K562 (cell line): ENCODE measurements around the gene JAKMIP1. TPM values are rescaled to one million over a fixed set of nuclear protein-coding genes. Genes with fewer than 3 reads are reported as not detected.

Experiments used
- E2F5 ChIP-seq: sonication (generic); formaldehyde crosslinking; IDR thresholded peaks from 2 replicates; pipeline ENCODE4 v1.8.0; 2022; ENCODE audit warnings: mild to moderate bottlenecking, missing genetic modification reagents
- EWSR1 ChIP-seq: fragments of 450-650 bp; IDR thresholded peaks from 2 replicates; pipeline ENCODE4 v1.6.1; 2018; ENCODE audit warnings: borderline replicate concordance, mild to moderate bottlenecking, low read depth, moderate library complexity; ENCODE audit not compliant: partially characterized antibody
- GATAD2B ChIP-seq: fragments of 450-650 bp; IDR thresholded peaks from 2 replicates; pipeline ENCODE4 v1.6.1; 2017; ENCODE audit warnings: mild to moderate bottlenecking, borderline replicate concordance
- RBM22 ChIP-seq: fragments of 200-400 bp; formaldehyde crosslinking; IDR thresholded peaks from 2 replicates; pipeline ENCODE4 v1.6.1; 2018; ENCODE audit warnings: low read length, low read depth; ENCODE audit not compliant: poor library complexity, severe bottlenecking
- SMAD1 ChIP-seq: fragments of 150-350 bp; IDR thresholded peaks from 2 replicates; pipeline ENCODE4 v1.6.1; 2014; ENCODE audit warnings: low read length, low read depth; ENCODE audit not compliant: partially characterized antibody
- XRCC5 ChIP-seq: fragments of 200-400 bp; formaldehyde crosslinking; IDR thresholded peaks from 2 replicates; pipeline ENCODE4 v1.6.1; 2017; ENCODE audit warnings: low read depth, mild to moderate bottlenecking, low read length
- ZBTB49 ChIP-seq: sonication (generic); formaldehyde crosslinking; IDR thresholded peaks from 2 replicates; pipeline ENCODE4 v1.8.0; 2022; ENCODE audit warnings: missing genetic modification reagents, mild to moderate bottlenecking, borderline replicate concordance
- ZNF232 ChIP-seq: sonication (generic); formaldehyde crosslinking; IDR thresholded peaks from 2 replicates; pipeline ENCODE4 v1.8.0; 2022; ENCODE audit warnings: mild to moderate bottlenecking, missing genetic modification reagents
- ZNF668 ChIP-seq: fragments of 250-450 bp; sonication (Bioruptor Pico); IDR thresholded peaks from 2 replicates; pipeline ENCODE4 v1.8.0; 2022; ENCODE audit warnings: mild to moderate bottlenecking, inconsistent platforms
- polyA plus RNA-seq, 8 experiments: library from polyadenylated mRNA; depleted of rRNA in 4 of 8; stranded (reverse) in 5 of 8; unstranded in 3 of 8; fragments of >200 nt; fragmentation: Nextera tagmentation in 2 of 8; fragmentation: Illumina TruSeq in 1 of 8; extraction: Ambion mirVana in 2 of 8; extraction: Trizol in 1 of 8; gene quantifications; 2 replicates each; pipeline versions ENCODE4 v1.2.1 to v1.2.3, GENCODE V29; 2011 to 2014; ENCODE audit warnings: inconsistent platforms in 1 of 8, missing spikeins in 1 of 8
- total RNA-seq, 7 experiments: library from RNA; depleted of rRNA in 6 of 7; stranded (reverse); fragments of >200 nt in 6 of 7; fragmentation: Illumina TruSeq in 2 of 7; extraction: Trizol in 2 of 7; gene quantifications; 2 replicates each; pipeline versions ENCODE4 v1.2.1 to v1.2.3, GENCODE V29; 2011 to 2021; ENCODE audit warnings: low replicate concordance in 1 of 7
- TF ChIP-seq, protein P1 (sequence below), 2 experiments: fragments of 450-650 bp; IDR thresholded peaks; 2 replicates each; pipeline ENCODE4 v1.6.1; 2016; ENCODE audit warnings: mild to moderate bottlenecking in 2 of 2, borderline replicate concordance in 1 of 2, low read depth in 1 of 2, moderate library complexity in 1 of 2
- TF ChIP-seq, protein P2 (sequence below): IDR thresholded peaks from 2 replicates; pipeline ENCODE4 v1.6.1; 2014; ENCODE audit warnings: antibody characterized with exemption

Gene JAKMIP1
- total and polyA plus RNA-seq, 9 of the 15 experiments (the other 6 are each of a cell fraction or from before 2014, with no cell fraction given): not detected

DNA sequence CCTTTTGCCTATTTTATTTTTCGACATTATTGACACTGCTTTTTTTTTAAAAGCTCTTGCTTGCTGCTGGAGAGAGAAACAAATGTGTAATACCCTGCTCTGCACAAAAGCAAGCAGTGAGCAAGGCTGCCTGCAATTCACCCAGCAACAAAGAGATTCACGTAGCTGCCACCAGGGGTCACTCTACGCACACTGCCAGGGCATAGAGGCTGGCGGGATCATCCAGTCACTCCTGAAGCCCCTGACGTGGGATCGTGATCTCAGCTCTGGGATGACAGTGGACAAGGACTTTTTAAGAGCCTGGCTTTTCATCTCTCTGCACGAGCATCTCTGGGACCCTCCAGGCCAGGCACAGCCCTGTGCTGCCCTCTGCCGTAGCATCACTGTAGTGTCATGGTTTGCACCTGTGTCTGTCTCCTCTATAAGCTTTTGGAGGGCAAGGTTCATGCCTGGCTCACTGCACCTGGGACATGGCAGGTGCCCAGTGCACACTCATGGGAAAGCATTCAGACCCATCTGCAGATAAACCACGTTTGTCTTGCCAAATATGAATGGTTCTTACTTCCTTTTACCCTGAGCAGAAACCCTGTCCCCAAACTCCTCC is 201.9 kb downstream of the JAKMIP1 start (continued):
- TF ChIP-seq, protein P1, sequence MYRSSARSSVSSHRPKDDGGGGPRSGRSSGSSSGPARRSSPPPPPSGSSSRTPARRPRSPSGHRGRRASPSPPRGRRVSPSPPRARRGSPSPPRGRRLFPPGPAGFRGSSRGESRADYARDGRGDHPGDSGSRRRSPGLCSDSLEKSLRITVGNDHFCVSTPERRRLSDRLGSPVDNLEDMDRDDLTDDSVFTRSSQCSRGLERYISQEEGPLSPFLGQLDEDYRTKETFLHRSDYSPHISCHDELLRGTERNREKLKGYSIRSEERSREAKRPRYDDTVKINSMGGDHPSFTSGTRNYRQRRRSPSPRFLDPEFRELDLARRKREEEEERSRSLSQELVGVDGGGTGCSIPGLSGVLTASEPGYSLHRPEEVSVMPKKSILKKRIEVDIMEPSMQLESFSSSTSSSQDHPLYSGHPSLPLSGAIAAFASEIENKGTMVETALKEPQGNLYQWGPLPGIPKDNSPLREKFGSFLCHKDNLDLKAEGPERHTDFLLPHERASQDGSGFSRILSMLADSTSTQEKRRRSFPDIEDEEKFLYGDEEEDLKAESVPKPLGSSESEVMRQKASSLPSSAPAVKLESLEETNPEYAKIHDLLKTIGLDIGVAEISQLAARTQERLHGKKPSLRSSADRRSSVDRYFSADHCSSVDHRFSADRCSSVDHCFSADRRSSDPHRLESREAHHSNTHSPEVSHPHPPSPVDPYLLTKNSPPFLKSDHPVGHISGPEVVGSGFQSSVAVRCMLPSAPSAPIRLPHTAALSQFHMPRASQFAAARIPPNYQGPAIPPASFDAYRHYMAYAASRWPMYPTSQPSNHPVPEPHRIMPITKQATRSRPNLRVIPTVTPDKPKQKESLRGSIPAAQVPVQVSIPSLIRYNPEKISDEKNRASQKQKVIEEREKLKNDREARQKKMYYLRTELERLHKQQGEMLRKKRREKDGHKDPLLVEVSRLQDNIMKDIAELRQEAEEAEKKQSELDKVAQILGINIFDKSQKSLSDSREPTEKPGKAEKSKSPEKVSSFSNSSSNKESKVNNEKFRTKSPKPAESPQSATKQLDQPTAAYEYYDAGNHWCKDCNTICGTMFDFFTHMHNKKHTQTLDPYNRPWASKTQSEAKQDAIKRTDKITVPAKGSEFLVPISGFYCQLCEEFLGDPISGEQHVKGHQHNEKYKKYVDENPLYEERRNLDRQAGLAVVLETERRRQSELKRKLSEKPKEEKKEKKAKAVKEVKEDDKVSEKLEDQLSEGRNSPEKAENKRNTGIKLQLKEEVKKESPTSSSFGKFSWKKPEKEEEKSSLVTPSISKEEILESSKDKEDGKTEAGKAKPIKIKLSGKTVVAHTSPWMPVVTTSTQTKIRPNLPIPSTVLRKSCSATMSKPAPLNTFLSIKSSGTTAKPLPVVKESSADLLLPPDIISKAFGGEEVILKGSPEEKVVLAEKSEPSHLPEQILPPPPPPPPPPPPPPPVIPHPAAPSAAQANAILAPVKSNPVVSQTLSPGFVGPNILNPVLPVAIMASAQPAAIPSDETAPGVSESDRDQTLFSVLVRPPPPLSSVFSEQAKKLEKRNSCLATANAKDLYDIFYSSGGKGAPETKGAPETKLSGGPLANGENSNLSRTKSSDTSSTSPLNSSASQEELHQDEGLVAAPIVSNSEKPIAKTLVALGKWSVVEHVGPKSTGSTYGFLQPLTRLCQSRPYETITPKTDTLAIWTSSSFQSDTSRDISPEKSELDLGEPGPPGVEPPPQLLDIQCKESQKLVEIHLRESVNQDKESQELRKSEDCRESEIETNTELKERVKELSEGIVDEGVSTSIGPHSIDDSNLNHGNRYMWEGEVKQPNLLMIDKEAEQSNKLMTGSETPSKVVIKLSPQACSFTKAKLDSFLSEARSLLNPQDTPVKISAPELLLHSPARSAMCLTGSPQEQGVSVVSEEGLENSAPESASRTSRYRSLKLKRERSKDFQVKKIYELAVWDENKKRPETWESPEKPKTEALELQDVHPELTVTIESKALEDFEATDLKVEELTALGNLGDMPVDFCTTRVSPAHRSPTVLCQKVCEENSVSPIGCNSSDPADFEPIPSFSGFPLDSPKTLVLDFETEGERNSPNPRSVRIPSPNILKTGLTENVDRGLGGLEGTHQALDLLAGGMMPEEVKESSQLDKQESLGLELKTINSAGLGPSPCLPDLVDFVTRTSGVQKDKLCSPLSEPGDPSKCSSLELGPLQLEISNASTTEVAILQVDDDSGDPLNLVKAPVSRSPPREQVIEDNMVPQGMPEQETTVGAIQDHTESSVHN (IDR thresholded peaks at IDR 0.05; ENCODE audit: borderline replicate concordance in 1 of 2, low read depth in 1 of 2): no peak
- TF ChIP-seq SMAD1 (no peak), GATAD2B (no peak), E2F5 (CRISPR knock-in tag) (no peak), ZNF668 (no peak), ZNF232 (CRISPR knock-in tag) (no peak), EWSR1 (no peak), XRCC5 (peak; percentile 37; the same call in 1 of the 2 replicates), RBM22 (no peak), ZBTB49 (CRISPR knock-in tag) (no peak)
- TF ChIP-seq, protein P2, sequence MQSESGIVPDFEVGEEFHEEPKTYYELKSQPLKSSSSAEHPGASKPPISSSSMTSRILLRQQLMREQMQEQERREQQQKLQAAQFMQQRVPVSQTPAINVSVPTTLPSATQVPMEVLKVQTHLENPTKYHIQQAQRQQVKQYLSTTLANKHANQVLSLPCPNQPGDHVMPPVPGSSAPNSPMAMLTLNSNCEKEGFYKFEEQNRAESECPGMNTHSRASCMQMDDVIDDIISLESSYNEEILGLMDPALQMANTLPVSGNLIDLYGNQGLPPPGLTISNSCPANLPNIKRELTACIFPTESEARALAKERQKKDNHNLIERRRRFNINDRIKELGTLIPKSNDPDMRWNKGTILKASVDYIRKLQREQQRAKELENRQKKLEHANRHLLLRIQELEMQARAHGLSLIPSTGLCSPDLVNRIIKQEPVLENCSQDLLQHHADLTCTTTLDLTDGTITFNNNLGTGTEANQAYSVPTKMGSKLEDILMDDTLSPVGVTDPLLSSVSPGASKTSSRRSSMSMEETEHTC: no peak
